ENCODE results near the gene STAT6. TPM values are rescaled to one million over a fixed set of nuclear protein-coding genes. Genes with fewer than 3 reads are reported as not detected.

STAT6 gene
- polyA plus RNA-seq, 1 donor (not counting 4 experiments of a cell fraction or from before 2014, with no cell fraction given), result 113 TPM

DNA sequence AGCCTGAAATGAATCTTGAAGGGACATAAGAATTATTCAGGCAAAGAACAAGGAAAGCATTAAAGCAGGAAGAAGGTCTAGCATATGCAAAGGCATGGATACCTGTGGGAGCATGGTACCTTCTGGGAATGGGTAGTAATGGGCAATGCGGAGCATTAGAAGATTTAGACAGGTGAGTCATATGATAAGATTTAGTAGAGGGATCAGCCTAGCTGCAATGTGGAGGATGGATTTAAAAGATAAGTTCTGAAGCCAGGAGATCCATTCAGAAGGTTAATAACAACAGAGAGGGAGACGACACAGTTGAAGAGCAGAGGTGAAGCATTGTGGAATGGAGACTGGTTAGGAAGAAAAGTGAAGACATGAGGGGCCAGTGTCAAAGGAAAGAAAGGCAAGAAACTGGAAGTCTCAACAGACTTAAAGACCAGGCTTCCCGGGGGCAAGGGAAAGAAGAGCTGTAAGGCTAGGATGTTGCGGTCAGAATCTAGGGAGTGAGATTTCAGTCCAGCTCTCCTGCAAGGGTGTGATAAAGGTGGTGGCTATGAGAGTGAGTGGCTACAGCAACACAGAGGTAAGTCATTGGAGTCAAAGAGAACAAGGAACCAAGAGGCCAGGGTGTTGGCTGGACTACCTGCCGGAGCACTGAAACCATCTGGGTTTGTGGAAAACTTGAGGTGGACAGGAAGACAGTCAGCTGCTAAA, 5.6 kb upstream of the STAT6 start:
- no peaks in the 10 kb centered on the region for H3K79me2 ChIP-seq (ENCODE audit: control insufficient read depth, insufficient read depth, low read length)
- no peak overlapping the region for H3K27ac ChIP-seq (ENCODE audit: control insufficient read depth, insufficient read depth, low read length)
- H3K4me2 ChIP-seq (ENCODE audit: control insufficient read depth, extremely low read depth, insufficient read depth, low read depth, low read length), result no peak overlapping the region
- no peaks in the 10 kb centered on the region for H3K9me1 ChIP-seq (ENCODE audit: control insufficient read depth, extremely low read depth, insufficient read depth, low read length)
- dilution Hi-C loops (cut with MboI; ENCODE audit: extremely low pct_ligation_motif_present, low sequenced_read_pairs), result no loop called here
- no peaks in the 10 kb centered on the region for H3K9me3 ChIP-seq (ENCODE audit: control insufficient read depth, low read depth, low read length)
- no peaks in the 10 kb centered on the region for H3K36me3 ChIP-seq (ENCODE audit: control insufficient read depth in 2 of 2, extremely low read depth in 1 of 2, insufficient read depth in 2 of 2, low read length in 2 of 2)
- H3K27me3 ChIP-seq (ENCODE audit: control insufficient read depth, extremely low read depth, insufficient read depth, low read length), result no peaks in the 10 kb centered on the region
- DNase-seq (ENCODE audit: low read depth, low spot score), result no peak
- H3K4me1 ChIP-seq (ENCODE audit: control insufficient read depth, extremely low read depth, insufficient read depth, low read length), result peaks cover 32% of the 10 kb centered on the region
- TF ChIP-seq EZH2 (IDR thresholded peaks at IDR 0.05; ENCODE audit: low read length), result no peak
- TF ChIP-seq, protein P1, sequence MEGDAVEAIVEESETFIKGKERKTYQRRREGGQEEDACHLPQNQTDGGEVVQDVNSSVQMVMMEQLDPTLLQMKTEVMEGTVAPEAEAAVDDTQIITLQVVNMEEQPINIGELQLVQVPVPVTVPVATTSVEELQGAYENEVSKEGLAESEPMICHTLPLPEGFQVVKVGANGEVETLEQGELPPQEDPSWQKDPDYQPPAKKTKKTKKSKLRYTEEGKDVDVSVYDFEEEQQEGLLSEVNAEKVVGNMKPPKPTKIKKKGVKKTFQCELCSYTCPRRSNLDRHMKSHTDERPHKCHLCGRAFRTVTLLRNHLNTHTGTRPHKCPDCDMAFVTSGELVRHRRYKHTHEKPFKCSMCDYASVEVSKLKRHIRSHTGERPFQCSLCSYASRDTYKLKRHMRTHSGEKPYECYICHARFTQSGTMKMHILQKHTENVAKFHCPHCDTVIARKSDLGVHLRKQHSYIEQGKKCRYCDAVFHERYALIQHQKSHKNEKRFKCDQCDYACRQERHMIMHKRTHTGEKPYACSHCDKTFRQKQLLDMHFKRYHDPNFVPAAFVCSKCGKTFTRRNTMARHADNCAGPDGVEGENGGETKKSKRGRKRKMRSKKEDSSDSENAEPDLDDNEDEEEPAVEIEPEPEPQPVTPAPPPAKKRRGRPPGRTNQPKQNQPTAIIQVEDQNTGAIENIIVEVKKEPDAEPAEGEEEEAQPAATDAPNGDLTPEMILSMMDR (optimal IDR thresholded peaks at IDR 0.05 in 1 of 3, IDR thresholded peaks at IDR 0.05 in 1 of 3, conservative IDR thresholded peaks at IDR 0.05 in 1 of 3; ENCODE audit: extremely low read depth in 1 of 3, insufficient read depth in 2 of 3, low read length in 3 of 3), result no peak
- H3K9ac ChIP-seq (ENCODE audit: control insufficient read depth, extremely low read depth, insufficient read depth, low read length), result no peak overlapping the region
- H4K20me1 ChIP-seq (ENCODE audit: control insufficient read depth, extremely low read depth, insufficient read depth, low read length), result no peaks in the 10 kb centered on the region
- H2AFZ ChIP-seq (ENCODE audit: control insufficient read depth, low read length), result no peak overlapping the region
- H3K4me3 ChIP-seq (ENCODE audit: control insufficient read depth in 2 of 3, extremely low read depth in 1 of 3, insufficient read depth in 2 of 3, low read depth in 1 of 3, low read length in 3 of 3), result no peak overlapping the region
- no peak for FAIRE-seq

DNA sequence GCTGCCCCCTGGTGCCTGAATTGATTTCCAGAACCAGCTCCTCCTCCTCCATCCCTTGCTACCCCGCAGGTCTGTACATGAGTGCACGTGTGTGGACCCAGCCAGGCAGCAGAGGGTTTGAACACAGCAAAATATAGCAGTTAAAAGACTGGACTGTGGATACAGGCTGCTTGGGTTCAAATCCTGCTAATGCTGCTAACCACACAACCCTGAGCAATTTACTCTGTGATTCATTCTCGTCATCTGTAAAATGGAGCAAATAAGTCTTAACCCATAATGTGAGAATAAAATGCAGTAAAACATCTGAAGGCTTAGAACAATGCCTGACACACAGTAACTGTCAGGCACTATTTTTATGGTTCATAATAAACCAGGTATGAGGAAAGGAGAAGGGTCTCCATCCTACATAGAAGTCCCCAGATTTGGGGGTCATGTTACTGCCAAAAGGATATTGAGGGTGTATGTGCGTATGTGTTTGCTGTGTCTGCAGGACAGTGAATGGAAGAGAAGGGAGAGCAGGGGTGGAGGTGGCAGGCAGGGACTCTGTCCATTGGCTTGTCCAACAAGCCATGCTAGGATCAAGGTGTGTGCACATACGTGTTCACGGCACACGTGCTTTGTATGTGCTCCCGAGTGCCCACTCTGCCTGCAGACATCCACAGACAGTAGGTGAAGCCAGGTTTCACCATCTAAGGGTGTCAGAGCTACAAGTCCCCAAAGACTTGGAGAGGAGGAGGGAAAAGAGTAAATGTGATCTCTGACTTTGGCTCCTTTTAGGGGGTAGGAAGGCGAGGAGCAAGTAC, 1.5 kb upstream of the STAT6 start:
- H3K9me1 ChIP-seq (ENCODE audit: control insufficient read depth, extremely low read depth, insufficient read depth, low read length), result no peaks in the 10 kb centered on the region
- dilution Hi-C loops (cut with MboI; ENCODE audit: extremely low pct_ligation_motif_present, low sequenced_read_pairs), result no loop called here
- peaks cover 3% of the 10 kb centered on the region for H4K20me1 ChIP-seq (ENCODE audit: control insufficient read depth, extremely low read depth, insufficient read depth, low read length)
- no peak for DNase-seq (ENCODE audit: low read depth, low spot score)
- peak; percentile 75 for FAIRE-seq
- H3K4me2 ChIP-seq (ENCODE audit: control insufficient read depth, extremely low read depth, insufficient read depth, low read depth, low read length), result peak overlapping the region; percentile 99
- H3K27ac ChIP-seq (ENCODE audit: control insufficient read depth, insufficient read depth, low read length), result peak overlapping the region; percentile 100
- TF ChIP-seq EZH2 (IDR thresholded peaks at IDR 0.05; ENCODE audit: low read length), result no peak
- TF ChIP-seq, protein P1 (optimal IDR thresholded peaks at IDR 0.05 in 1 of 3, IDR thresholded peaks at IDR 0.05 in 1 of 3, conservative IDR thresholded peaks at IDR 0.05 in 1 of 3; ENCODE audit: extremely low read depth in 1 of 3, insufficient read depth in 2 of 3, low read length in 3 of 3), result peak; percentile 82 to 89 (median 85)
- no peaks in the 10 kb centered on the region for H3K27me3 ChIP-seq (ENCODE audit: control insufficient read depth, extremely low read depth, insufficient read depth, low read length)
- no peak overlapping the region for H2AFZ ChIP-seq (ENCODE audit: control insufficient read depth, low read length)
- H3K9ac ChIP-seq (ENCODE audit: control insufficient read depth, extremely low read depth, insufficient read depth, low read length), result peak overlapping the region; percentile 100
- H3K4me3 ChIP-seq (ENCODE audit: control insufficient read depth in 2 of 3, extremely low read depth in 1 of 3, insufficient read depth in 2 of 3, low read depth in 1 of 3, low read length in 3 of 3), result peak overlapping the region in 1 of 3 experiments; percentile 97
- H3K4me1 ChIP-seq (ENCODE audit: control insufficient read depth, extremely low read depth, insufficient read depth, low read length), result peaks cover 26% of the 10 kb centered on the region
- H3K79me2 ChIP-seq (ENCODE audit: control insufficient read depth, insufficient read depth, low read length), result peaks cover 22% of the 10 kb centered on the region
- H3K9me3 ChIP-seq (ENCODE audit: control insufficient read depth, low read depth, low read length), result no peaks in the 10 kb centered on the region
- peaks cover under 1 to 7% of the 10 kb centered on the region in 2 experiments for H3K36me3 ChIP-seq (ENCODE audit: control insufficient read depth in 2 of 2, extremely low read depth in 1 of 2, insufficient read depth in 2 of 2, low read length in 2 of 2)

Data from keratinocyte (primary cell).